Activated gamma-delta T cell treated with anti-CD3 and anti-CD28 coated beads, Interleukin-2, amount 50 U/mL, for 16 hours (primary cell): Measurements from ENCODE around the gene PCDHB1.
"Not testable (repeated sequence)": the region's sequence is repeated elsewhere in the genome, so short reads cannot be mapped to it uniquely, and the experiment has no call there.

ENCODE experiments used
- DNase-seq: peaks from one replicate; pipeline ENCODE4 v3.0.0-alpha.2; 2020; ENCODE audit warnings: low read depth

PCDHB1 gene

DNA sequence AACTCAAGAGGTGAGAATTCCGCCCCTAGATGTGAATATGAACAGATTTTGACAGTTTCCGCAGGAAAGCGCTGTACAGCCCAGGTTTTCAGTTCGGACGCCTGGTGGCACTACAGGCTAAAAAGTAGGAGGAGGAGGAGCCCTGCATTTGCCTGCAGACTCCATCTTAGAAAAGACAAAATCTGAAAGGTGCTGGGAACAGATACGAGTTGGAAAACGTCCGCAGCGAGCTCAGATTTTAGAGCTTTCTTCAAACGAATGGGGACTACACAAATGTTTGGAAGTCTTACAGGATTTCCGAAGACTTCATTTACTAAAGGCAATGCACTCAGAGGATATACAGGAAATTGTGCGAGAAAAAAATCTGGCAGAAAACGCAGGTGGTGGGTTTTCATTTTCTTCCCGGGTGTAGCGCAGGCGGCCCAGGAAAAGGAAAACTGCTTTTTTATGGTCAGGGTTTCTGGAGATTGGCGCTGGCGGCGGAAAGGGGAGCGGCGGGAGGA is 33.4 kb downstream of the PCDHB1 start:
- DNase-seq = no peak

DNA sequence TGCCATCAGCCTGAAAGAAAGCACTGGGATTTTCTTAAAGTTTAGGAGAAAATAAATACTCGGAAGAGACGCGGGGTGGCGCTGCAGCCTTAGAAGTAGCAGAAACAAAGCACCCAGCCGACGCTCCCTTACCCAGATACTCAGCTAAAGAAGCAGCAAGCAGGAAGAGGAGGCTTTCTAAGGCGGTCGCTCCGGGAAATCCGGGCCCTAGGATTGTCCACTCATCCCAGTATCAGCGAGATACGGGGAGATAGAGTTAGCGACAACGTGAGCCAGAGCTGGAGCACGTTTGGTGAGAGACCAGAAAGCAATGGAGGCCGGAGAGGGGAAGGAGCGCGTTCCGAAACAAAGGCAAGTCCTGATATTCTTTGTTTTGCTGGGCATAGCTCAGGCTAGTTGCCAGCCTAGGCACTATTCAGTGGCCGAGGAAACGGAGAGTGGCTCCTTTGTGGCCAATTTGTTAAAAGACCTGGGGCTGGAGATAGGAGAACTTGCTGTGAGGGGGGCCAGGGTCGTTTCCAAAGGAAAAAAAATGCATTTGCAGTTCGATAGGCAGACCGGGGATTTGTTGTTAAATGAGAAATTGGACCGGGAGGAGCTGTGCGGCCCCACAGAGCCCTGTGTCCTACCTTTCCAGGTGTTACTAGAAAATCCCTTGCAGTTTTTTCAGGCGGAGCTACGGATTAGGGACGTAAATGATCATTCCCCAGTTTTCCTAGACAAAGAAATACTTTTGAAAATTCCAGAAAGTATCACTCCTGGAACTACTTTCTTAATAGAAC is 43.5 kb downstream of the PCDHB1 start, which contains the start of gene PCDHB2:
Gene PCDHB2, plus strand, starts transcription at position 135 of the 782 bp plus-strand sequence. Its CDS starts 176 bp downstream, at position 311.
- no peak for DNase-seq

DNA sequence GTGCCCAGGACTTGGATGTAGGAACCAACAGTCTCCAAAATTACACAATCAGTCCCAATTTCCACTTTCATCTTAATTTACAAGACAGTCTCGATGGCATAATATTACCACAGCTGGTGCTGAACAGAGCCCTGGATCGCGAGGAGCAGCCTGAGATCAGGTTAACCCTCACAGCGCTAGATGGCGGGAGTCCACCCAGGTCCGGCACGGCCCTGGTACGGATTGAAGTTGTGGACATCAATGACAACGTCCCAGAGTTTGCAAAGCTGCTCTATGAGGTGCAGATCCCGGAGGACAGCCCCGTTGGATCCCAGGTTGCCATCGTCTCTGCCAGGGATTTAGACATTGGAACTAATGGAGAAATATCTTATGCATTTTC is 44.1 kb downstream of the PCDHB1 start:
- no peak for DNase-seq

DNA sequence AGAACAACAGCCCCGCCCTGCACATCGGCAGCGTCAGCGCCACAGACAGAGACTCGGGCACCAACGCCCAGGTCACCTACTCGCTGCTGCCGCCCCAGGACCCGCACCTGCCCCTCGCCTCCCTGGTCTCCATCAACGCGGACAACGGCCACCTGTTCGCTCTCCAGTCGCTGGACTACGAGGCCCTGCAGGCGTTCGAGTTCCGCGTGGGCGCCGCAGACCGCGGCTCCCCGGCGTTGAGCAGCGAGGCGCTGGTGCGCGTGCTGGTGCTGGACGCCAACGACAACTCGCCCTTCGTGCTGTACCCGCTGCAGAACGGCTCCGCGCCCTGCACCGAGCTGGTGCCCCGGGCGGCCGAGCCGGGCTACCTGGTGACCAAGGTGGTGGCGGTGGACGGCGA is 45.0 kb downstream of the PCDHB1 start:
- DNase-seq = not testable (repeated sequence)

DNA sequence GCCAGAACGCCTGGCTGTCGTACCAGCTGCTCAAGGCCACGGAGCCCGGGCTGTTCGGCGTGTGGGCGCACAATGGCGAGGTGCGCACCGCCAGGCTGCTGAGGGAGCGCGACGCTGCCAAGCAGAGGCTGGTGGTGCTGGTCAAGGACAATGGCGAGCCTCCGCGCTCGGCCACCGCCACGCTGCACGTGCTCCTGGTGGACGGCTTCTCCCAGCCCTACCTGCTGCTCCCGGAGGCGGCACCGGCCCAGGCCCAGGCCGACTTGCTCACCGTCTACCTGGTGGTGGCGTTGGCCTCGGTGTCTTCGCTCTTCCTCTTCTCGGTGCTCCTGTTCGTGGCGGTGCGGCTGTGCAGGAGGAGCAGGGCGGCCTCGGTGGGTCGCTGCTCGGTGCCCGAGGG is 45.4 kb downstream of the PCDHB1 start:
- not testable (repeated sequence) for DNase-seq

DNA sequence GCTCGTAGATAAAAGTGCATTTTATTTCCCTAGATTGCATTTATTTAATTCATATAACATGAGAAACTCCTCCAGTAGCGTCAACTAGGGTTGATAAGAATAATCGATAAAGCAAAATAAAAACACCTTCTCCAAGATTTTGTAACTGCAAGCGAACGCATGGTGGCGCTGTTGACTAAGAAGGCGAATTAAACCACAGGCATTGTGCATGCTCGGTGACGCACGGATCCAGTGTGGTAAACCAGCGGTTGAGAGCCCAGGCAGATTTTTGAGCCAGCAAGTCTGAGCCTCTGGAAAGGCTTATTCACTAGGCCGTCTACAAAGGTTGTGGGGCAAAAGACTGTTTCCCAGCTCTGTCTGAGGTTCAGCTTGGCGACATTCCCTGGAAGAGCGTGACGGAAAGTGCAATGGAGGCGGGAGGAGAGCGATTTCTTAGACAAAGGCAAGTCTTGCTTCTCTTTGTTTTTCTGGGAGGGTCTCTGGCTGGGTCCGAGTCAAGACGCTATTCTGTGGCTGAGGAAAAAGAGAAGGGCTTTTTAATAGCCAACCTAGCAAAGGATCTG is 49.1 kb downstream of the PCDHB1 start, which contains the start of gene PCDHB3:
Gene PCDHB3, plus strand, starts transcription at position 231 of the 563 bp plus-strand sequence. Its CDS starts 177 bp downstream, at position 408.
- DNase-seq = no peak

DNA sequence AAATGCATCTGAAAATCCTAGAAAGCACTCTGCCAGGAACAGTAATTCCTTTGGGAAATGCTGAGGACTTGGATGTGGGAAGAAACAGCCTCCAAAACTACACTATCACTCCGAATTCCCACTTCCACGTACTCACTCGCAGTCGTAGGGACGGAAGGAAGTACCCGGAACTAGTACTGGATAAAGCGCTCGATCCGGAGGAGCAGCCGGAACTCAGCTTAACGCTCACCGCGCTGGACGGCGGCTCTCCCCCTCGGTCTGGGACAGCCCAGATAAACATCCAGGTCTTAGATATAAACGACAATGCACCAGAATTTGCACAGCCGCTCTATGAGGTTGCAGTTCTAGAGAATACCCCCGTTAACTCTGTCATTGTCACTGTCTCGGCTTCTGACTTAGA is 49.9 kb downstream of the PCDHB1 start:
- DNase-seq = no peak

DNA sequence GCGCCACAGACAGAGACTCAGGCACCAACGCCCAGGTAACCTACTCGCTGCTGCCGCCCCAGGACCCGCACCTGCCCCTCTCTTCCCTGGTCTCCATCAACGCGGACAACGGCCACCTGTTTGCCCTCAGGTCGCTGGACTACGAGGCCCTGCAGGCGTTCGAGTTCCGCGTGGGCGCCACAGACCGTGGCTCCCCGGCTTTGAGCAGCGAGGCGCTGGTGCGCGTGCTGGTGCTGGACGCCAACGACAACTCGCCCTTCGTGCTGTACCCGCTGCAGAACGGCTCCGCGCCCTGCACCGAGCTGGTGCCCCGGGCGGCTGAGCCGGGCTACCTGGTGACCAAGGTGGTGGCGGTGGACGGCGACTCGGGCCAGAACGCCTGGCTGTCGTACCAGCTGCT is 50.9 kb downstream of the PCDHB1 start:
- DNase-seq = not testable (repeated sequence)

DNA sequence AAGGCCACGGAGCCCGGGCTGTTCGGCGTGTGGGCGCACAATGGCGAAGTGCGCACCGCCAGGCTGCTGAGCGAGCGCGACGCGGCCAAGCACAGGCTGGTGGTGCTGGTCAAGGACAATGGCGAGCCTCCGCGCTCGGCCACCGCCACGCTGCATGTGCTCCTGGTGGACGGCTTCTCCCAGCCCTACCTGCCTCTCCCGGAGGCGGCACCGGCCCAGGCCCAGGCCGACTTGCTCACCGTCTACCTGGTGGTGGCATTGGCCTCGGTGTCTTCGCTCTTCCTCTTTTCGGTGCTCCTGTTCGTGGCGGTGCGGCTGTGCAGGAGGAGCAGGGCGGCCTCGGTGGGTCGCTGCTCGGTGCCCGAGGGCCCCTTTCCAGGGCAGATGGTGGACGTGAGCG is 51.3 kb downstream of the PCDHB1 start:
- not testable (repeated sequence) for DNase-seq

DNA sequence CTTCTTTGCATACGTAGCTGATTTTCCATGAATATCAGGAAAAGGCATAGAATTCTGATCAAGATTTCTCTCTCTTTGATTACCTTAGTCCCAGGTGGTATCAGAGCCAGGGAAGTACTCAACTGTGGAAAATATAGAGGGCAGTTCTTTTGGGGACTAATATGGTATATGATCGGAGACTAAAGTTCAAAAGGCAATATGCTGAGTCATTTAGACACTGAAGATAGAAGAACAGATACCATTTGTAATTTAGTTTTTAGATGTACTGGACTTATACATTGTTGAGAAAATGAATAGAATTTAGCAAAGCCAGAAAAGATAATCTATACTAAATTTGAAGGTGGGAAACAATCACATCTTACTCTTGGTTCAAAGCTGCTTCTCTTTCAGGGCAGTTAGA is 54.2 kb downstream of the PCDHB1 start:
- no peak for DNase-seq
